ENCODE results near the gene OCA2.

DNA sequence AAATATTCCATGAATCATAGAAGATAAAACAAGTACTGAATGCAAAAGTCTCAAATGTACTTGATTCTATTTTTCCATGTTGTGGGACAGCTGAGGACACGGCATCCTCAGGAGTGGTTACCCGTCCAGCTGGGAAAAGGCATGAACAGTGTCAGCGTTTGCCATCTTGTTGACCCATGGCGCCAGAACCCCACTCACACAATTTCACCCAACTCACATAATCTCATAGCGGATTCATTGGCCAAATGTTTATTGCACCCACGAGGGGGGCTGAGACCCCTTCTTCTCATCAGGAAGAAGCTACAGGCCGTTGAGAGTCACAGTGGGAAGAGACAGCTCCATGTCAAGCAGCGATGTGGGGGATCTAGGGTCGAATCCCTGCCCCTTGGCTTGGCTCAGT is 72.9 kb downstream of the OCA2 start:
- TF ChIP-seq, protein P1, sequence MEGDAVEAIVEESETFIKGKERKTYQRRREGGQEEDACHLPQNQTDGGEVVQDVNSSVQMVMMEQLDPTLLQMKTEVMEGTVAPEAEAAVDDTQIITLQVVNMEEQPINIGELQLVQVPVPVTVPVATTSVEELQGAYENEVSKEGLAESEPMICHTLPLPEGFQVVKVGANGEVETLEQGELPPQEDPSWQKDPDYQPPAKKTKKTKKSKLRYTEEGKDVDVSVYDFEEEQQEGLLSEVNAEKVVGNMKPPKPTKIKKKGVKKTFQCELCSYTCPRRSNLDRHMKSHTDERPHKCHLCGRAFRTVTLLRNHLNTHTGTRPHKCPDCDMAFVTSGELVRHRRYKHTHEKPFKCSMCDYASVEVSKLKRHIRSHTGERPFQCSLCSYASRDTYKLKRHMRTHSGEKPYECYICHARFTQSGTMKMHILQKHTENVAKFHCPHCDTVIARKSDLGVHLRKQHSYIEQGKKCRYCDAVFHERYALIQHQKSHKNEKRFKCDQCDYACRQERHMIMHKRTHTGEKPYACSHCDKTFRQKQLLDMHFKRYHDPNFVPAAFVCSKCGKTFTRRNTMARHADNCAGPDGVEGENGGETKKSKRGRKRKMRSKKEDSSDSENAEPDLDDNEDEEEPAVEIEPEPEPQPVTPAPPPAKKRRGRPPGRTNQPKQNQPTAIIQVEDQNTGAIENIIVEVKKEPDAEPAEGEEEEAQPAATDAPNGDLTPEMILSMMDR (IDR thresholded peaks at IDR 0.05): no peak
- no peak for TF ChIP-seq POLR2AphosphoS5 (IDR thresholded peaks at IDR 0.05; ENCODE audit: insufficient read depth in 1 of 2, low read depth in 1 of 2)

Data from vagina (tissue), 2 donors.